GM10248 (cell line): ENCODE results near the gene LIPA.

Experiments
- CTCF ChIA-PET: fragments of 300-600 bp; sonication (Branson Sonifier 250); formaldehyde crosslinking; extraction: SDS; loops from one replicate; lab custom pipeline; 2021; ENCODE audit warnings: antibody characterized with exemption; lab: Yijun Ruan, JAX
- POLR2A ChIA-PET: fragments of 350-650 bp; sonication (Branson Sonifier 250); formaldehyde crosslinking; extraction: SDS; loops from one replicate; lab custom pipeline; 2020; ENCODE audit warnings: antibody characterized with exemption; lab: Yijun Ruan, JAX
- DNase-seq: peaks from one replicate; pipeline ENCODE4 v3.0.0; 2012; ENCODE audit errors: extremely low spot score
- CTCF ChIP-seq: IDR thresholded peaks from 2 replicates; pipeline ENCODE4 v1.5.1; 2012; ENCODE audit warnings: mild to moderate bottlenecking, low read depth; ENCODE audit errors: extremely low read depth, missing control alignments, control extremely low read depth

LIPA gene

GRCh38 chr10:89251409-89252224, at the start of gene LIPA:
Gene LIPA (minus strand): TSS chr10:89251775. CDS start chr10:89247648, 4,127 bp downstream.
- CTCF ChIA-PET = interaction anchor here (0.7 to 2.3 kb wide), 11 partner anchors 8 to 319 kb away, joined by 3 to 10 read pairs (median 4); no protein-coding TSS in a partner anchor
- TF ChIP-seq CTCF = no peak
- POLR2A ChIA-PET = interaction anchor here (0.5 to 0.6 kb wide), 2 partner anchors 10 to 141 kb away, joined by 3 read pairs; partner anchors contain the start of gene IFIT1
- DNase-seq = peak; percentile 93

GRCh38 chr10:89301232-89301631, 49.7 kb upstream of the LIPA start:
- CTCF ChIA-PET = interaction anchor here (1.1 to 1.7 kb wide), 5 partner anchors 9 to 465 kb away, joined by 3 to 6 read pairs (median 4); no protein-coding TSS in a partner anchor
- POLR2A ChIA-PET = no interaction called here
- no peak for TF ChIP-seq CTCF
- DNase-seq = no peak

GRCh38 chr10:89299031-89299430, 47.5 kb upstream of the LIPA start:
- POLR2A ChIA-PET = no interaction called here
- CTCF ChIA-PET = interaction anchor here (1.0 kb wide), 2 partner anchors 11 to 70 kb away, joined by 3 to 5 read pairs; no protein-coding TSS in a partner anchor

DNA sequence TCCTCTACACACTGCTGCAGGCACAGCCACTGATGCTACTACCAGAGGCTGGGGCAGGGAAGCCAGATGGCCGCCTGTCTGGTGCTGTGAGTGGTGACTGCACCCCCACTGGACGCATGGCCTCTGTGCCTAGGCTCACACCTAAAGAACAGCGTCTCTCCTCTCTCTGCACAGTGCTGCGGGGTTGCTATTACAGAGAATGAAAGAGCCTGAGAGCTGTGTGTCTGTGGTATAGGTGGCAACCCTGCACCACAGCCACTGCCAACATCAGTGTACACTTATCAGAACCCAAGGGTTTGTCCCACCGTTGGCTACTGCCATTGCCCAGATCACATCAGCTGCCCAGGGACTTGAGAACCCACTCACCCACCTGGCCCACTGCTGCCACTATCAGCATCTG, 46.2 kb upstream of the LIPA start:
- CTCF ChIA-PET = interaction anchor here (1.4 kb wide), 1 partner anchor 53 kb away, joined by 3 read pairs; no protein-coding TSS in a partner anchor
- POLR2A ChIA-PET = no interaction called here
- DNase-seq = no peak
- no peak for TF ChIP-seq CTCF

More at GRCh38 chr10:89299031-89299430, 47.5 kb upstream of the LIPA start:
- TF ChIP-seq CTCF = no peak
- DNase-seq = no peak

DNA sequence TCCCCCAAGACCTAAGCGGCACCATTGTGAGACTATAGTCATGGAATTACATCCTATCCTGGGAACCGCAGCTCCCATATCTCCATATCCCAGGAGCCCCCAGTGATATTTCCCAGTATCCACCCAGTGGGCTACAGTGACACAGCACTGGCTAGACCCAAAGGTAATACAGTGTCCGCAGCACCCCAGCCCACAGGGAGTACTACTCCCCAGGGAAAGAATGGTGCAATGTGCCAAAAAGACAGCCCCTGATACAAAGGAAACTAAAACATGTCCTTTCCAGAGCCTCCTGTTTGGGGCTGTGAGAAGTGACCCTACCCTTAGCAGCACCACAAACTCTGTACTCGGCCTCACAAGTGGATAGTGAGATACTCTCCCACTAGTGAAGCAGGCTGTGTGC, 45.8 kb upstream of the LIPA start:
- ChIA-PET CTCF (interaction anchor here (1.4 kb wide), 1 partner anchor 53 kb away, joined by 3 read pairs; no protein-coding TSS in a partner anchor), POLR2A (no interaction called here)
- TF ChIP-seq CTCF = no peak
- DNase-seq = no peak

GRCh38 chr10:89296220-89296648, 44.7 kb upstream of the LIPA start:
- ChIA-PET CTCF (interaction anchor here (0.9 to 1.4 kb wide), 4 partner anchors 9 to 73 kb away, joined by 3 to 4 read pairs (median 3); no protein-coding TSS in a partner anchor), POLR2A (interaction anchor here (0.6 kb wide), 1 partner anchor 36 kb away, joined by 4 read pairs; no protein-coding TSS in a partner anchor)
- no peak for DNase-seq
- TF ChIP-seq CTCF = no peak
